Testis (tissue), 2 donors: Measurements from ENCODE around the gene HORMAD2.

Experiments
- POLR2A ChIP-seq: fragments of 450-650 bp; IDR thresholded peaks from one replicate; pipeline ENCODE4 v1.6.1; 2017; ENCODE audit warnings: antibody characterized with exemption, mild to moderate bottlenecking, moderate library complexity
- TF ChIP-seq, protein P1 (sequence below), 3 experiments: fragments of 450-650 bp in 2 of 3; fragments of 200-600 bp in 1 of 3; sonication (generic) in 1 of 3; IDR thresholded peaks; one replicate each; pipeline ENCODE4 v1.5.1; 2016 to 2019; ENCODE audit warnings: antibody characterized with exemption in 3 of 3, mild to moderate bottlenecking in 2 of 3, moderate library complexity in 1 of 3

DNA sequence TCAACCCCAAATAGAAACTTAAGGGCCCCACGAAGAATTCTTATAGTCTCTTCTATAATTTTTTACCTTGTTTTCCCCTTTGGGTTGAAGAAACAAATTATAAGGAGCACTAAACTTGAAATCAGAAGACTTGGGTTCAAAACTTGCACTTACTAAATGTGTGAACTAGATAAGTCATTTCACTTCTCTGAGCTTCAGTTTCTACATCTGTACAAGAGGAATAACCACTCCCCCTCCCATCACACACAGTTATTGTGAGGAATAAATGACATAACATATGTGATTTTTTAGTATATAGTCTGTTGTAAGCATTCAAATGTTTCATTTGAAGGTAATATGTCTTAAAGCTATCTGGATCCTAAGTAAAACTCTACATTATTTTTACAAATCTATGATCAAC is 87.5 kb downstream of the HORMAD2 start:
- TF ChIP-seq, protein P1, sequence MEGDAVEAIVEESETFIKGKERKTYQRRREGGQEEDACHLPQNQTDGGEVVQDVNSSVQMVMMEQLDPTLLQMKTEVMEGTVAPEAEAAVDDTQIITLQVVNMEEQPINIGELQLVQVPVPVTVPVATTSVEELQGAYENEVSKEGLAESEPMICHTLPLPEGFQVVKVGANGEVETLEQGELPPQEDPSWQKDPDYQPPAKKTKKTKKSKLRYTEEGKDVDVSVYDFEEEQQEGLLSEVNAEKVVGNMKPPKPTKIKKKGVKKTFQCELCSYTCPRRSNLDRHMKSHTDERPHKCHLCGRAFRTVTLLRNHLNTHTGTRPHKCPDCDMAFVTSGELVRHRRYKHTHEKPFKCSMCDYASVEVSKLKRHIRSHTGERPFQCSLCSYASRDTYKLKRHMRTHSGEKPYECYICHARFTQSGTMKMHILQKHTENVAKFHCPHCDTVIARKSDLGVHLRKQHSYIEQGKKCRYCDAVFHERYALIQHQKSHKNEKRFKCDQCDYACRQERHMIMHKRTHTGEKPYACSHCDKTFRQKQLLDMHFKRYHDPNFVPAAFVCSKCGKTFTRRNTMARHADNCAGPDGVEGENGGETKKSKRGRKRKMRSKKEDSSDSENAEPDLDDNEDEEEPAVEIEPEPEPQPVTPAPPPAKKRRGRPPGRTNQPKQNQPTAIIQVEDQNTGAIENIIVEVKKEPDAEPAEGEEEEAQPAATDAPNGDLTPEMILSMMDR (IDR thresholded peaks at IDR 0.05) = no peak
- no peak for TF ChIP-seq POLR2A
